Effector memory CD8-positive, alpha-beta T cell (primary cell): ENCODE data around the gene TSPAN9.

Experiments used
- ATAC-seq: fragments of 150-1000 bp; cut with Tn5 transposase; replicated peaks from 2 replicates; pipeline ENCODE4 v1.10.0; 2021; ENCODE audit warnings: mild to moderate bottlenecking, moderate library complexity
- DNase-seq, 3 experiments: peaks; one replicate each; pipeline ENCODE4 v3.0.0; 2021
- H3K27ac Mint-ChIP-seq, 2 donors: one replicate each; pipeline ENCODE4 v1.8.0; 2022; ENCODE audit warnings: mild to moderate bottlenecking in 2 of 2, mixed read lengths in 2 of 2, moderate library complexity in 2 of 2
- H3K27me3 Mint-ChIP-seq, 2 donors: one replicate each; pipeline ENCODE4 v1.8.0; 2022; ENCODE audit warnings: mixed read lengths in 2 of 2
- H3K36me3 Mint-ChIP-seq: one replicate; pipeline ENCODE4 v1.8.0; 2022; ENCODE audit warnings: mild to moderate bottlenecking, moderate library complexity, mixed read lengths; ENCODE audit not compliant: insufficient read depth
- H3K4me1 Mint-ChIP-seq, 2 donors: one replicate each; pipeline ENCODE4 v1.8.0; 2022; ENCODE audit warnings: low read depth in 2 of 2, mixed read lengths in 2 of 2
- H3K4me3 Mint-ChIP-seq, 2 donors: one replicate each; pipeline ENCODE4 v1.8.0; 2022; ENCODE audit warnings: mild to moderate bottlenecking in 2 of 2, mixed read lengths in 2 of 2, moderate library complexity in 2 of 2
- H3K9me3 Mint-ChIP-seq, 2 donors: one replicate each; pipeline ENCODE4 v1.8.0; 2022; ENCODE audit warnings: mixed read lengths in 2 of 2

TSPAN9 gene

DNA sequence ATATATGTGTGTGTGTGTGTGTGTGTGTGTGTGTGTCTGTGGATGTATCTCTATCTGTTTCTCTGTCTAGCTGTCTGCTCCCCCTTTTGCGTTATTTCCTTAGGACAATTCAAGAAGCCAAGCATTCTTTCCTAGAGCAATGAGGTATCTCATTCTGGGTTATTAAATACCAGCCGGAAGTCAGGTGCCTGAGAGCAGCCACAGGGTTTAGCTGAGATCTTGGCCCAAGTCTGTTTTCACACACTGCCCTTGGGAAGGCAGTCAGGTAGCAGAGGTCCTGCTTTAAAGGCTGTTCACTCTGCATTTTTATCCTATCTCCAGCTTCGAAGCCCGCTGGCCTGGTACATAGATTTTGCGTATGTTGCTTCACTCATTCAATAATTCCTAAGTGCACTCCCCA lies 76.8 kb downstream of the TSPAN9 start:
- Mint-ChIP-seq H3K4me1 (peaks cover 0 to 6% of the 10 kb centered on the region in 2 donors), H3K27me3 (peaks cover 30 to 37% of the 10 kb centered on the region in 2 donors), H3K4me3 (no peak overlapping the region), H3K36me3 (no peaks in the 10 kb centered on the region), H3K27ac (no peak overlapping the region), H3K9me3 (no peaks in the 10 kb centered on the region)
- DNase-seq (no peak), ATAC-seq (no peak)

DNA sequence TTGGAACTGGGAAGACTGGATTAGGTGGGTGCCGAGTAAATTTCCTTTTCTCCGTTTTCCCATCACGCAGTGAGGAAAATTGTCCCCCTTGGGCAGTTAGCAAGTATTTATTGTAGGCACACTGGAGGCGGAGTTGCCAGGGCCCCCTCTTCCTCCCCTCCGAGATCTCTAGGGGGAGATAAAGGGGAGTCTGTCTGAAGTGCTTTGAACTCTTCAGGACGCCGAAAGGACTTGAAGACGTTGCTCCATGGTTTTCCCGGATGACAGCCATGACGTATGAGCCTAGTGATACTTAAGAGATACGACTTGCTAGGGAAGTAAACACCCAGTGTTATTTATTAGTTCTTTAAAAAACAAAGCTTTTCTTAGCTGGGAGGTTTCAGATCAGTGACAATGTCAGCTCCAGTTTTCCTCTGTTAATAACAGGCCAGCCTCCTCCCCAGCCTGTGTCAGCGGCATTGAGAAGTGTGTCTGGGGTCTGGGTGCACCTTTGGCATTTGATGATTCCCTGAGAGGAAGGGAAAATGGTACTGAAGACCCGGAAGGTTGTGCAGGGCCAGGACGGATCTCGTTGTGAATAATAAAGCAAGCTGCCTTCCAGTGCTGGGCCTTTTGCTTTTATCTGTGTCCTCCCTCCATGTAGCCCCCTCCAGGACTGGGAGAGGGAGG lies 78.7 kb downstream of the TSPAN9 start:
- peaks cover 0 to 5% of the 10 kb centered on the region in 2 donors for H3K4me1 Mint-ChIP-seq
- no peak overlapping the region for H3K27ac Mint-ChIP-seq
- DNase-seq: no peak
- no peaks in the 10 kb centered on the region for H3K9me3 Mint-ChIP-seq
- peaks cover 12 to 22% of the 10 kb centered on the region in 2 donors for H3K27me3 Mint-ChIP-seq
- no peaks in the 10 kb centered on the region for H3K36me3 Mint-ChIP-seq
- no peak for ATAC-seq
- no peak overlapping the region for H3K4me3 Mint-ChIP-seq

DNA sequence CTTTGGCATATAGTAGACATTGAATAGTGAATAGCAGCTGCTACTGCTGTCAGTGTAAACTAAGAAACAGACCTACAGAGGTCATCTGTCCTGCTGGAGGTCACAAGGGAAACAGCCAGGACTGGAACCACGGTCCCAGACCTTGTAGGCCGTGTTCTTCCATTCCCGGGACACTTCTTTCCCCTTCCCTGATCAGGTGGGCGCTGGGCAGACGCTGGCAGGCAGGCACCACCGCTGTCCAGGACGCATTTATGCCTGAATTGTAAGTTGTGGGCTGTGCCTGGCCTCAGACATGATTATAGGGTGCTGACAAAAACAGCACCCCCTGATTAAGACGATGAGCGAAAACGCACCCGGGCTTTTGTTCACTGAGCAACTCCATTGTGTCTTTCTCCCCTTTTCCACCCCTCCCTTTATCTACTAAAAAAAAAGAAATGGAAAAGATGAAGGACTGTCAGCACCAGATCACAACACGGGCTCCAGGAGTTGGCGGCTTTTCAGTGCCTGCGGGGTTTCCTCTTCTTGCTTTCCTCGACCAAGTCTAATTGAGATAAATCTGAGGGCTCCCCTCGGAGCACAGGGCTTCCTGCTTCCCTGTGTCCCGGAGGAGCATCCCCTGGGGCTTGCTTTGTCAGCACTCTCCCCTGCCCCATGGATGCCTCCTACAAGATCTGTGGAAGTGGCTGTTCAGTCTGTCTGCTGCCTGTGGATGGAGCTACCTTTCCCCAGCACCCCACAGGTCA lies 80.6 kb downstream of the TSPAN9 start:
- H3K4me3 Mint-ChIP-seq: no peak overlapping the region
- no peak for ATAC-seq
- H3K27ac Mint-ChIP-seq: no peak overlapping the region
- H3K36me3 Mint-ChIP-seq: no peaks in the 10 kb centered on the region
- peaks cover 12 to 30% of the 10 kb centered on the region in 2 donors for H3K27me3 Mint-ChIP-seq
- H3K4me1 Mint-ChIP-seq: peaks cover 0 to 2% of the 10 kb centered on the region in 2 donors
- H3K9me3 Mint-ChIP-seq: peaks cover 0 to 6% of the 10 kb centered on the region in 2 donors
- no peak for DNase-seq

DNA sequence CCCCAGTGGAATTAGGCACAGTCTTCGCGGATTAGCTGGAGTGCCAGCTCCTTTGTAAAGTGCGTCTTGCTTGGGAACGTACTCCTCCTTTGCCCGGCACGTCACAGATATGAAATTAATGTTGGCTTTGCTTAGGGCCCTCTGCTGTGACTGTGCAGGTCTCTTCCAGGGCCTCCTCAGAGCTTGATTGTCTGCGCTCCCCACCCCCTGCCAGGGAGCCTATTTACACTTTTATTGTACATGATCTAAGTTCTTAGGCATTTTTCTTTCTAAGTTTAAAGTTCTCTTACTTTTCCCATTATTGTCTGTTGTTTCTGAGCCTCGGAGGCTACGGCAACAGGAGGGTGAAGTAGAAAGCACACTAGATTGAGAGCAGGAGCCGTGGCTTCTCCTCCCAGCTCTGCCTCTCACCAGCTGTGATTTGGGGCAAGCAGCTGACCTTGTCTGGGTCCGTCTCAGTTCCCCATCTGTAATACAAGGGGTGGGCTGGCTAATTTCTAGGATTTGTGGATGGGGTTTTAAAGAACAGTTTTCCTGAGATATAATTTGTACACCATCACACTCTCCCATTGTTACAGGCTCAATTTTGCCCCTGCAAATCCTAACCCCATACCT lies 81.8 kb downstream of the TSPAN9 start:
- Mint-ChIP-seq H3K27me3 (peaks cover 20 to 42% of the 10 kb centered on the region in 2 donors), H3K9me3 (peaks cover 0 to 6% of the 10 kb centered on the region in 2 donors), H3K27ac (no peak overlapping the region), H3K4me3 (no peak overlapping the region), H3K36me3 (no peaks in the 10 kb centered on the region), H3K4me1 (no peaks in the 10 kb centered on the region)
- DNase-seq (no peak), ATAC-seq (no peak)

DNA sequence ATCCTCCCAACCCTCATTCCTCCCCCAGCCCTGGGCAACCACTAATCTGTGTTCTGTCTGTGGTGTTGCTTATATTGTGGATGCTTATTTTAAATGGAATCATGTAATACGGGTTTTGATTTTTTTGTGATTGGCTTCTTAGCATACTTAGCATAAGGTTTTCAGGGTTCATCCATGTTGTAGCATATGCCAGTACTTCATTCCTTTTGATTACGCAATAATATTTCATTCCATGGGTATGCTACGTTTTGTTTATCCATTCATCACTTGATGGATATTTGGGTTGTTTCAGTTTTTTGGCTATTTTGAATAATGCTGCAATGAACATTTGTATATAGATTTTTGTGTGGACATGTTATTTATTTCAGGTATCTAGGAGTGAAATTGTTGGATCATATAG lies 82.9 kb downstream of the TSPAN9 start:
- ATAC-seq (no peak), DNase-seq (no peak)
- Mint-ChIP-seq H3K4me3 (no peak overlapping the region), H3K9me3 (peaks cover 0 to 6% of the 10 kb centered on the region in 2 donors), H3K27me3 (peaks cover 24 to 37% of the 10 kb centered on the region in 2 donors), H3K27ac (no peak overlapping the region), H3K36me3 (no peaks in the 10 kb centered on the region), H3K4me1 (no peaks in the 10 kb centered on the region)

DNA sequence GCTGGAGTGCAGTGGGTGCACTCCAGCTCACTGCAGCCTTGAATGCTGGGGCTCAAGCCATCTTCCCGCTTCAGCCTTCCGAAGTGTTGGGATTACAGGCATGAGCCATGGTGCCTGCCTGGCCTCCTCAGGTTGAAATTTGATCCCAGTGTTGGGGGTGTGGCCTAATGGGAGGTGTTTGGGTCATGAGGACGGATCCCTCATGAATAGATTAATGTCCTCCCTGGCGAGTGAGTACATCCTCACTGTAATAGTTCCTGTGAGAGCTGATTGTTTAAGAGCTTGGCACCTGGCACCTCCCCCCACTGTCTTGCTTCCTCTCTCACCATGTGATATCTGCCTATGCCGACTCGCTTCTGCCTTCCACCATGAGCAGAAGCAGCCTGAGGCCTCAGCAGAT lies 84.7 kb downstream of the TSPAN9 start:
- Mint-ChIP-seq H3K27me3 (peaks cover 26 to 36% of the 10 kb centered on the region in 2 donors), H3K9me3 (peaks cover 0 to 6% of the 10 kb centered on the region in 2 donors), H3K36me3 (no peaks in the 10 kb centered on the region), H3K4me3 (no peak overlapping the region), H3K27ac (no peak overlapping the region), H3K4me1 (no peaks in the 10 kb centered on the region)
- DNase-seq (no peak), ATAC-seq (no peak)

DNA sequence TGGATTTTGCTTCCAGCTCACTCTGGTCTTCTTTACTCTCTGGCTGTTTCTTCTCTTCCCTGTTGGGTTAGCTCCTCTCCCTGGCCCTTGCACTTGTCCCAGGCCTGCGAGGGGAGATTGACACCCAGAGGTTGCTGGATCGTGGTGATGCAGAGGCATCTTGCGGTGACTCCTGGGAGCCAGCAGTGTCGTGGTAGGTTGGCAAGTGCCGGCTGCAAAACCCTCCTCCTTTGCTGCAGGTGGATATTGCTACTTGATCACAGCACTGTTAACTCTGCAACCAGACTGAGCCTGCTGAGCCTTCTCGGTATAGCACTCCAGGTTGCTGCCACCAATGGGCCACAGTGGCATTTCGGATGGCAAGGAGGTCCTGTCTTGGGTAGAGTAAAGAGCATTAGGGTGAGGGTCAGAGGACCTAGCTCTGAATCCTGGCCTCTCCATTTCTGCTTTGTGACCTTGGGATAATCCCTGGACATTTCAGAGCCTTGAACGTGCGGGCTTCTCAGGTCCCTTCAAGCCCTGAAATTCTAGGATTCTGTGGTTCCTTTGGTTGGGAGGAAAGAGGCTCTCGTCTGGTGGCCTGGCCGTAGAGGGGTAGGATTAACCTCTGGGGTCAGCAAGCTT lies 87.4 kb downstream of the TSPAN9 start:
- H3K27ac Mint-ChIP-seq: no peak overlapping the region
- no peak for DNase-seq
- H3K9me3 Mint-ChIP-seq: peaks cover 0 to 6% of the 10 kb centered on the region in 2 donors
- H3K4me3 Mint-ChIP-seq: no peak overlapping the region
- ATAC-seq: no peak
- peaks cover 3 to 5% of the 10 kb centered on the region in 2 donors for H3K4me1 Mint-ChIP-seq
- H3K27me3 Mint-ChIP-seq: peaks cover 49 to 50% of the 10 kb centered on the region in 2 donors
- no peaks in the 10 kb centered on the region for H3K36me3 Mint-ChIP-seq

DNA sequence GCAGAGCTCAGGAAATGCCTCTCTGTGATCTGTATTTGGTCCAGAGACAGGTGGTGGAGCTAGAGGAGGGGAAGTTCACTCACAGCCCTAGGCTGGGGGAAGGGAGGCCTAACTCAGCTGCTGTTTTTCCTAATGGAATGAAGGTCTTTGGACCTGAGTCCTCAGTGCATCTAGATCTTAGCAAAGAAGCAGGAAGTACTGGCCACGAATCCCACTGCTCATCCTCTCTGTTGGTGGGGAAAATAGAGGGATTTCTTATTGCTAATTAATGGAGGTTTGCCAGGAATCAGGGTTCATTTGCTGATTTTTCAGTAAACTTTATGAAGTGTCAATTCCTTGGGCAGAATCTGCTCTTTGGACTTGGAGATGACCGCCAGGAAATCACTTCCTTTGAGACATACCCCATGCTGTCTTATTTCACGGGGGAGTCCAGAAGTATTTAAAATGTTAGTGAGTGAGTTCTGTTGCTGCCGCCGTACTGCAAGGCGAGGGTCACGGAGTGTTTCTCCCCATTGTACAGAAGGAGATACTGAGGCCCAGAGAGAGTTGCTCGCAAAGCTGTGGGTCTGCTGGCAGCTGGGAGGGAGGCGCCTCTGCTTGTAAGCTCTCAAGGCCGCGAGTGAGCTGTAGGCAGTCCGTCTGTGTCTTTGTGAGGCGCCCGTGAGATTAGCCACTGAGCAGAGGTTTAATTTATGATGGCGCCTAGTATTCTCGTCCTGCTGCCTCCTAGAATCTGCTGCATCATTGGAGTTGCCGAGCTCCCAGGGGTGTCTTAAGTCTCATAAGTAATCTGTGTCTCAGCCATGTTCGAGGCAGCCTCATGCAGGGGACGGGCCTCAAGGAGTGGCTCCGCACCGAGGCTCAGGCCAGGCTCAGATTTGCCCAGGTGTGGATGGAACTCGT lies 88.2 kb downstream of the TSPAN9 start:
- Mint-ChIP-seq H3K36me3 (no peaks in the 10 kb centered on the region), H3K4me1 (peaks cover 3 to 5% of the 10 kb centered on the region in 2 donors), H3K4me3 (no peak overlapping the region), H3K9me3 (peaks cover 0 to 6% of the 10 kb centered on the region in 2 donors), H3K27ac (no peak overlapping the region), H3K27me3 (peaks cover 54 to 57% of the 10 kb centered on the region in 2 donors)
- ATAC-seq (no peak), DNase-seq (no peak)

DNA sequence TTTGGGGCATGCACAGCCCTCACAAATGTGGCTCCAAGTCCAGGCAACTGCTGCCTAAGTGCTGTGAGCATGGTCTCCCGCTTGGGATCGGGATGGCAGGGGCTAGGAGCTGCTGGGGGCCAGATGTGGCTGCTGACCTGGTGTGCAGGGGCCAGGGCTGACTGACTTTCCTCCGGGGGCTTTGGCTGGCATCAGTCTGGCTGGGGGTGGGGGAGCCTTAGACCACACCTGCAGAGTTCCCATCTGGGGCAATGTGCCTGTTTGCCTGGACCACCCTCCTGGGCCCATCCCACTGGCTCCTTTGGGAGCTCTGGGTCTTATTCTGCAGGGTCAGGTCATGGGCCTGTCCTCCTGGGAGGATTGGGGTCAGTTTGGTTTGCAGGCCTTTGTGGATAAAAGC lies 90.5 kb downstream of the TSPAN9 start:
- no peak overlapping the region for H3K4me3 Mint-ChIP-seq
- H3K36me3 Mint-ChIP-seq: no peaks in the 10 kb centered on the region
- peaks cover 3 to 5% of the 10 kb centered on the region in 2 donors for H3K4me1 Mint-ChIP-seq
- H3K27ac Mint-ChIP-seq: no peak overlapping the region
- DNase-seq (no peak), ATAC-seq (no peak)
- no peaks in the 10 kb centered on the region for H3K9me3 Mint-ChIP-seq
- peaks cover 49 to 54% of the 10 kb centered on the region in 2 donors for H3K27me3 Mint-ChIP-seq

DNA sequence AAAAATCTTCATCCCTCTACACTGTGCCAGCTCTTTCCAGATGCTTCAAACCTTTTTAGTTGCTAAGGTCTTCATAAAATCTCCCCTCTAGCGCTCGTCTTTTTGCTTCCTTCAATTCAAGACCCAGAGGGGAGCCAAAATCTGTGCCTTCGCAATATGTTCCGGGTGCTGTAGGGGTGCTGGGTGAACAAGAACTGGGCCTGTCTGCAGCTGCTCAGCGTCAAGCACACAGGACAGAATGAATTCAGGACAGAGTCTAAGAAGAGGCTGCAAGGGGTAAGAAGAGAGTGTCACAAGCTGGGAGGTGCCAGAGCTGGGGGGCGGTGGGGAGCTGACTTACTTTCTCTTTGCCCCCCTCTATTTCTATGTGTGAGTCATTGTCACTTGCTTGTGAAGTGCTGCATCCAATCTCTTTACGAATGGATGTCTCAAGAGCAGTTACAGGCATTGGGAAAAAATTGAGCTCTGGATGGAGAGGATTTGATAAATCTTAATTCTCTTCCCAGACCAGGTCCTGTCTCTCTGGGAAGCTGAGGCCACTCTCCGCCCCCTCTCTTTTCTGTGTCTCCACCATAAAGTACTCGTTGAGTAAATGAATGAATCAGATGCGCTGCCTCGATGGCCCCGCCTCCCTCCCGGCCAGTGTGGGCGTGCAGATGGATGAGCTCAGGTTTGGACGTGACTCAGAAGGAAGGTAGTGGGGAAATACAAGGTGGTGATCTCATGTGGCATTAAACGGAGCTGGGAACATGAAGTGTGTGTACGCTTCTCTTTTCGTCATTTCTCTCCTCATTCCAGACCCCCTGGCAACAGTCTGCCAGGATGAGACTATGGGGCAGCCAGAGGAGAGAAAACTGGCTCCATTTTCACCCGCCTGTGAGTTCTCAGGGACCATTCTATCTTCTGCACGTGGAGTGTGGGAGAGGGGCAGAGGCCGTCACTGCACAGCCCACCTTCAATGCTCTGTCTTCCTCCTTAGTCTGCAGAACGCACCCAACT lies 91.3 kb downstream of the TSPAN9 start:
- peaks cover 45 to 51% of the 10 kb centered on the region in 2 donors for H3K27me3 Mint-ChIP-seq
- H3K36me3 Mint-ChIP-seq: no peaks in the 10 kb centered on the region
- H3K9me3 Mint-ChIP-seq: no peaks in the 10 kb centered on the region
- peaks cover 3 to 5% of the 10 kb centered on the region in 2 donors for H3K4me1 Mint-ChIP-seq
- H3K4me3 Mint-ChIP-seq: no peak overlapping the region
- DNase-seq (no peak), ATAC-seq (no peak)
- no peak overlapping the region for H3K27ac Mint-ChIP-seq

DNA sequence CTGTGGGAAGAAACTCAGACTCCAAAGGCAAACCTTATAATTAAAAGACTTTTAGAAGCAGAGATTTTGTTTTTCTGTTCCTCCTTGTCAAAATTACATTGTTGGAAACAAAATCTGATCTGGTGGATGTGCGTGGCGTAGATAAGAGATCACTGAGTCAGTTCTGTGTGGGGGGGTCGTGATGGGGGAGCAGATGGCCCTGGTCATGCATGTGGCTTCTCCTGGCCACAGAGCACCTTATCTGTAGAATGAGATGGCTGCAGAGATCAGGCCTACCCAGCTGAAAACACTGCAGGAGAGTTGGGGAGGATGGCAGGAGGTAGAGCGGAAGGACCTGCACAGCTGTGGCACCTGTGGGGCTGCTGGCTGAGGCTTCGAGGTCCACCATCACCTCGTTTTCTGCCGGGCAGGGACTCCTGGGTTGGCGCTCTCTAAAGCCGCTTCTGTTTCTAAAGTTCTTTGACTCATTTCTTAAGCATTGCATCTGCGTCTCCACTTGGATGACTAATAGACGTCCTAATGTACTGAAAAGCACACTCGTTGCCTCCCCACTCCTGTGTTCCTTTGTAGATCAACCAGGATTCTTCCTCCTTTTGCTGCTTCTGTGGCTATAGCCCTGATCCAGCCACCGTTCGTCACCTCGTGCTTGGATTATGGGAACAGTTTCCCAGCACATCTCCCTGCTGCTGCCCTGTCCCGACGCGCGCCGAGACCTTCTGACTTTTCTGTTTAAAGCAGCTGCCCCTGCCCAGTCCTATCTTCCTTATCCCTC lies 93.4 kb downstream of the TSPAN9 start:
- DNase-seq: no peak

More for the DNA sequence above, 93.4 kb downstream of the TSPAN9 start:
- Mint-ChIP-seq H3K36me3 (no peaks in the 10 kb centered on the region), H3K4me3 (no peak overlapping the region), H3K4me1 (peaks cover 3 to 5% of the 10 kb centered on the region in 2 donors), H3K9me3 (no peaks in the 10 kb centered on the region), H3K27ac (no peak overlapping the region), H3K27me3 (peaks cover 37 to 44% of the 10 kb centered on the region in 2 donors)
- no peak for ATAC-seq
